GM19438 (cell line): ENCODE data around the gene FAM193B.
"Not testable (repeated sequence)": the region's sequence is repeated elsewhere in the genome, so short reads cannot be mapped to it uniquely, and the experiment has no call there.

ENCODE experiments used
- ATAC-seq: cut with Tn5 transposase; IDR thresholded peaks from one replicate; pipeline ENCODE4 v1.9.1; 2021; ENCODE audit warnings: low read depth; ENCODE audit not compliant: unreplicated experiment

The FAM193B gene

GRCh38 chr5:177539411-177539810 is 15.0 kb downstream of the FAM193B start:
- no peak for ATAC-seq

GRCh38 chr5:177538876-177539275 is 15.5 kb downstream of the FAM193B start:
- ATAC-seq, result no peak

DNA sequence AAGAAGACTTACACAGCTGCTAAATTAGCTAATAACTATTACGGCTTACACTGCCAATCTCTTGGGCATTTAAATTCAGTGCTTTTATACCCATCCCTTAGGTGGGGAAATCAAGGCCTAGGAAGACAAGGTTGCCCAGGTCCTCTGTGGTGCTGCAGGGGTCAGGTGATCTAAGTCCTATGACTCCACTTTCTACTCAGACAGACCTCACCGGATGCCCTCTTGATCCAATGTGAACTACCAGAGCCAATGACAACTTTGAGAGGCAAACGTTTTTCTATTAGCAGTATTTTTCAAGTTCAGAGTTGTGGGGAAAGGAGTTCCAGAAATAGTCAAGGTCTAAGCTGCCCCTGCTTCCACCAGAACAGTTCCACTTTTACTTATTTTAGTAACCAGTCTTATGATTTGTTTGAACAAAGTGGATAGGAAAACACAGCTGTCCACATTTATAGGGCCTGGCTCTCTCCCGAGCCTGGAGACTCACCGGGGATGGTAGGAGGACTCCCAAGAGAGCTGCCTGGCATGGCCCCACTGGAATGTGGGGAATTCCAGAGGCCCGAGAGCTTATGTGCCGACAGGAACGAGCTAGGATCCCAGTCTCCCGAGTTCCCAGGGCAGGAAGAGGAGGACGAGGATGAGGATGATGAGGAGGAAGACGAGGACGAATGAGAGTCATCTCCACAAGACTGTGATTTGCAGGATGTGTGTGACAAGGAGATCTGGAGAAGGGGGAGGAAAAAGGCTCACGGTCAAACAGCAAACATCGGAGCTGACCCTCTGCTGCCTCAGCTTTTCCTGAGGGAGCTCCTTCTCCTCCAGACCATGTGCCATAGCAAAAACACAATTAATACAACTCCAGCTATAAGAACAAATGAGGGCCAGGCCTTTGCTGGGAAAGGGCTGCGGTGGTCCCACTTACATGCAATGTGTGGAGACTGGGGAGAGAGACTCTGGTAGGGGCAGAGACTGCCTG is 16.7 kb downstream of the FAM193B start:
- no peak for ATAC-seq

- ATAC-seq, result no peak
Measured at GRCh38 chr5:177536386-177536785, 18.0 kb downstream of the FAM193B start.

DNA sequence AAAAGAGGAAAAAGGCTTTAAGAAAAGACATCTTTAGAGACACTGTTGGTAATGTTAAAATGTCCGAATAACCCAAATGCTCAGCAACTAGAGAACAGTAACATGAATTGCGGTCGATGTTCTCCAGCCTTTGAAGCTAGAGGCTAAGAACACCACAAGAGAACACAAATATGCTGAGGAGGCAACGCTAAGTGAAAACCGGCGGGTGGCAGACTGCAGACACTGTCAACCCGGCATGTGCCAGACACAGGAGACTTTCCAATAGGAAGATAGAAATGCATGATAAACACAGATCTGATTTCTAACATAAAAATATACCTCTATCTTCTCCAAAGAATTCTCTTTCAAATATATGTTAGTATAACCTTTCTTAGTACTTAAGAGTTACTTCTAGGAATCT is 19.2 kb downstream of the FAM193B start:
- ATAC-seq, result no peak

GRCh38 chr5:177534433-177534832 is 19.9 kb downstream of the FAM193B start:
- not testable (repeated sequence) for ATAC-seq

- ATAC-seq, result no peak
Measured at GRCh38 chr5:177531209-177531940, 23.0 kb downstream of the FAM193B start.

- no peak for ATAC-seq
Measured at GRCh38 chr5:177530638-177531037, 23.7 kb downstream of the FAM193B start.

DNA sequence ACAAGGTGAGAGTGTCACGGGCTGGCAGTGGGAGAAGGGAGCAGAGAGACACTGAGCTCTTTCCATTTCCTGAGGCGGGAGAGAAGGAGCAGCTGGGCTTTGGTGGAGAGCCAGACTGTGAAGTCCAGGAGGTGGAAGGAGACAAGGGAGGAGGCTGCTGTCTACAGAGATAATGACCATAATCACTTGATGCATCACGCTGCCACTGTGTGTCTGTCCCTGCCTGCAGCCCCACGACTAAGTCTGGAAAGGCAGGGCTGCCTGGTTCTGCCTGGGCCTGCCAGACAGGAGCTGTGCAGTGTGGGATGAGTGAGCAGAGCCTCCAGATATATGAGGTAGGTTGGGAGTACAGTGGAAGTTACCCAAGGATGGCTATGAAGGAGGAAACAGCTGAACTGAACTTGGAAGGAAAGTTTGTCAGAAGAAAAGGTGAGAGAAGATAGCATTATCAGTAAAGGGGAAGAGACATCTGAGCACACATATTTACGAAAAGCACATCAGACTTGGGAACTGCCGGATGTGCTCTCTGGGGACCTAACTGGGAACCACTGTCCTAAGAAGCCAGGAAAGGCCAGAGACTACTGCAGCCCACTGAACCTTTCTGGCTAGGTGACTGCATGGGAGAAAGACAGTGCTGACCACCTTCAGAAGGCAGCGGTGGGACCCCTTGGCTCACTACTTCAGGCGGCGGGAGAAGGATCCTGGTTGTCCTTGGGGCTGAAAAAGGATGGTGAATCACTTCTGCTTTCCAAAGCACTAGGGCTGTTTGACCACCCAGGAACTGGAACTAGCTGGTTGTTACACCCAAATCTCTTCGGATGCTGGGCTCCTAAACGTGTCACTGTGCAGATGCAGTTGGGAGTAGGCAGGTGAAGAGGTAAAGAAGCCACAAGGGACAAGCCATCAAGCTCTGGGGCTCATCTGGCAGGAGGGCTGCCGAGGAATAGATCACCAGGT is 24.8 kb downstream of the FAM193B start:
- no peak for ATAC-seq

DNA sequence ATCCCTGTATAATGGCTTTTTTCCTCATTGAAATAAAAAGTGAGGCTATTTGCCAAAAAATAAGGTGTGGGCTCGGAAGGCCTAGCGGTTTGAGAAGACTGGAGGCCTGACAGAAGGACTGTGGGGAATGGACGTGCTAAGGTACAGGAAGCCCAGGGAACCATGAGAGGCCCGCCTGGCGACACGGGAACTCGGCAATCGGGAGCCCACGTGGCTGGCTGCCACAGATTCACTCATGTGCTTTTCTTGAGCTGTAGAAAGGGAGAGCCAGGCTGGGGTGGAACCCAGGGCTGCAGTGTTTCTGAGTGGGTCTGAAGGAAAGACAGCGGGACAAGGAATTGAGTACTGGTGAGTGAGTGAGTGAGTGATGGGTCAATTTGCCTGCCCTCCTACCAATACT is 25.7 kb downstream of the FAM193B start:
- ATAC-seq, result no peak

- ATAC-seq, result no peak
Measured at GRCh38 chr5:177527595-177527994, 26.8 kb downstream of the FAM193B start.

DNA sequence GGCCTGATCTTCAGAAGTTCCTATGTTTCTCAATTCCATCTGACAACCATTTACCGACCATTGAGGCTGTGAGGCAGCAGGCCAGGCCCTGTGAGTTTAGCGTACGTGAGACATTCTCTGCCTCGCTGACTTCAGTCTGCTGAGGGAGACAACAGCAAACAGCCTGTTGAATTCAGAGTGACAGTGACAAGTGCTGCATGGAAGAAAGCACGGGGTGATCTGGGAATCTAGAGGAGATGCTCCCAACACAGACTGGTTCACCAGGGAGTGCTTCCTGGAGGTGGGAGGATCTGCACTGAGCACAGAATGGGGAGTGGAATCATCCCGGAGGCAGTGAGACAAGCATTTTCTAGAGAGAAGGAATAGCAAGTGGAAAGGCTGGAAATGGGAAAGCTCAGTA is 27.6 kb downstream of the FAM193B start:
- no peak for ATAC-seq

DNA sequence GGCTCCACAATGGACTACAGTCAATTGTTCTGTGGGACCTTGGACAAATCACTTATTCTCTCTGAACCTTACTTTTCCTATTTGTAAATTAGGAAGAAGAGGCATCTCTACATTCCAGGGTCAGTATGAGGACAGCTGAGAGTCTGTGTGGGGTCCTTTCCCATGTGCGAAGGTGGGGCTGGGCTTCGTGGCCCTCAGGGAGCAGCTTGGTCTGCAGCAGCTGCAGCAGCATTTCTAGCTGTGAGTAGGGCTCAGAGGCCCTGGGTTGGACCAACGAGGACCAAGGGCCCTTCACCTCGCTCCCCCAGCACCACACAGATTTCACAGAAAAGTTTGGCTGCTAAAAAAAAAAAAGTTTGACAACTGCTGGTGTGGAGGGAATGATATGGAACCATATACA is 28.2 kb downstream of the FAM193B start:
- ATAC-seq, result no peak

DNA sequence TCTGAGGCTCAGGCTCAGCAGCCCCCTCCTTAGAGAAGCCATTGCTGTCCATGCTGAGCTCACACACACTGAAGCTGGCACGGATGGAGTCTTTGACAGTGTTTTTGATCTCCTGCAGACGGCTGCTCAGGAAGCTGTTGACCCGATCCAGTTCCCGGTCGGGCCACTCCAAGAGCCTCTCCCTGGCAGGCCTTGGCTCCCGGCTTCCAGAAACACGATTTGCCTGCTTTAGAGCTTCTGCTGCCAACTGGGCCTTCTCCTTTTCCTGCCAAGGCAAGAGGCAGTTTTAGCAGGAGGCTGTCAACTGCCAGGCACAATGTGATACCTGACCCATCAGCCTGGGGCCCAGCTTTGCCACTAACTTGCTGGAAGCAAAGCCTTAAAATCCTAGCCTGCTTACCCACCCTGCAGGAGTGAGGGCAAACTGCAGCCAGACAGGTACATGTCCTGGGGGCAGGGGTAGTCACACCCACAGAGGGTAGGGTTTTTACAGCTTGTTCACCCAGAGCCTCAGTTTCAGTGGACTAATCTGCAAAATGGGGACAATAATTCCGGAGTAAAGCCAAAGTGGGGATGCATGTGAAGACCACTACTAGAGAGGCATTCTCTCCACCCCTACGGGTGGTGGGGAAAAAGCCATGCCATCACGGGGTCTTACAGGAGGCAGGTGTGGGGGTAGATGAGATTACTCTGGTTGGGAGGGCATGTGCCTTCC is 29.3 kb downstream of the FAM193B start:
- no peak for ATAC-seq

DNA sequence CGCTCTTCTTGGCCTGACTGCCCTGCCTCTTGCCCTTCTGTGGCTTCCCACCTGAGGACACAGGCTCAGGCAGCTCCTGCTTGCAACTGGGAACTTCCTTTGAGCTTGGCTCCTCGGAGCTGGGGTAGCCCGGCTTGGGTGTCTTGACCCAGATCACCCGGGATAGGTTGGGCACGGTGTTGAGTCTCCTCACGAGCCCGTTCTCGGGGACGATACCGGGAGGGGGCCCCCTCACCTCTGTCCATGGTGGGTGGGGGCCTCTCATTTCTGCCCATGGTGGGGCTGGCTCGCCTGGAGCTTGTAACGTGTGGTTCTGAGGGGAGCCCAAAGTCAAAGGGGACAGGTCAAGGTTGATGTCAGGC is 29.8 kb downstream of the FAM193B start:
- no peak for ATAC-seq

- no peak for ATAC-seq
Measured at GRCh38 chr5:177523711-177524538, 30.4 kb downstream of the FAM193B start.

- ATAC-seq, result no peak
Measured at GRCh38 chr5:177520916-177521513, 33.3 kb downstream of the FAM193B start.

- ATAC-seq, result no peak
Measured at GRCh38 chr5:177520271-177520670, 34.1 kb downstream of the FAM193B start.
